ENCODE data around the gene LXN. TPM values are rescaled to one million over a fixed set of nuclear protein-coding genes. Genes with fewer than 3 reads are reported as not detected.

LXN gene
- total RNA-seq, 2 donors from 2014 or later = 14.9 to 32.2 TPM

DNA sequence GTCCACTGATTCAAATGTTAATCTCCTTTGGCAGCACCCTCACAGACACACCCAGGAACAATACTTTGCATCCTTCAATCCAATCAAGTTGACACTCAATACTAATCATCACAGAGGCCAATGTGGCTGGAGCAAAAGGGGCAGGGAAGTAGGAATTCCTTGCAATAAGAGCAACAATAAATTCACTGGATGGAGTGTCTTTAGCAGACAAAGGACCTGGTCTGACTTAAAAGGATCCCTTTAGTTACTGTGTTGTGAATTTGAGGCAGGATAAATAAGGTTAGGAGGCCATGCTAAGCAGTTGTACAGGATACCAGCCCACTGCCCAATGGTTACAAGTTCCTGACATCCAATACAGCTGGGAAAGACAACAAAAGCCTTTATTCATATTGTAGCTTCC, 40.5 kb downstream of the LXN start:
- no peak overlapping the region for H3K27ac ChIP-seq
- ATAC-seq (ENCODE audit: insufficient number of reproducible peaks, low FRiP score, low read depth) (no peak), DNase-seq (ENCODE audit: low spot score) (no peak)
- no peaks in the 10 kb centered on the region for H3K27me3 ChIP-seq (replicated peaks; ENCODE audit: insufficient read depth)
- H3K36me3 ChIP-seq = no peaks in the 10 kb centered on the region
- no peak overlapping the region for H3K4me3 ChIP-seq
- H3K4me1 ChIP-seq (ENCODE audit: control insufficient read depth in 1 of 2, low read depth in 2 of 2) = no peaks in the 10 kb centered on the region
- TF ChIP-seq, protein P1, sequence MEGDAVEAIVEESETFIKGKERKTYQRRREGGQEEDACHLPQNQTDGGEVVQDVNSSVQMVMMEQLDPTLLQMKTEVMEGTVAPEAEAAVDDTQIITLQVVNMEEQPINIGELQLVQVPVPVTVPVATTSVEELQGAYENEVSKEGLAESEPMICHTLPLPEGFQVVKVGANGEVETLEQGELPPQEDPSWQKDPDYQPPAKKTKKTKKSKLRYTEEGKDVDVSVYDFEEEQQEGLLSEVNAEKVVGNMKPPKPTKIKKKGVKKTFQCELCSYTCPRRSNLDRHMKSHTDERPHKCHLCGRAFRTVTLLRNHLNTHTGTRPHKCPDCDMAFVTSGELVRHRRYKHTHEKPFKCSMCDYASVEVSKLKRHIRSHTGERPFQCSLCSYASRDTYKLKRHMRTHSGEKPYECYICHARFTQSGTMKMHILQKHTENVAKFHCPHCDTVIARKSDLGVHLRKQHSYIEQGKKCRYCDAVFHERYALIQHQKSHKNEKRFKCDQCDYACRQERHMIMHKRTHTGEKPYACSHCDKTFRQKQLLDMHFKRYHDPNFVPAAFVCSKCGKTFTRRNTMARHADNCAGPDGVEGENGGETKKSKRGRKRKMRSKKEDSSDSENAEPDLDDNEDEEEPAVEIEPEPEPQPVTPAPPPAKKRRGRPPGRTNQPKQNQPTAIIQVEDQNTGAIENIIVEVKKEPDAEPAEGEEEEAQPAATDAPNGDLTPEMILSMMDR (IDR thresholded peaks at IDR 0.05) = no peak
- H3K9me3 ChIP-seq = no peaks in the 10 kb centered on the region

DNA sequence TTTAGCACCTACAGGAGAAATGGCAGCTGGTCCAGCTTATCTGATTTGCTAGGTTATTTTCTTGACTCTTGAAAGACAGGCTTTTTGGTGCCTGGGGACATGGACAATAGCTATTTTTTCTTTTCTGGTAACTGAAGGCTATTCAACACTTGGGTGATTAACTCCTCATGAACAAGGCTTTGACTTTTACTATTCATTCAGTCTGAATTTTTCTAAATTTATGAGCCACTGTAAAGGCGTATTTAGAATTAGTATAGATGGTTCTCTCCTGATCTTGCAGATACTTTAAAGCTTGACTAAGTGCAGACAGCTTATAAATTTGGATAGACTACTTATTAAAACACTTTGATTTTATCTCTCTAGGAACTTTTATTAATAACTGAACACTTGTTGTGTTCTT, 46.6 kb downstream of the LXN start:
- DNase-seq (ENCODE audit: low spot score) (no peak), ATAC-seq (ENCODE audit: insufficient number of reproducible peaks, low FRiP score, low read depth) (no peak)
- TF ChIP-seq, protein P1 (IDR thresholded peaks at IDR 0.05) = no peak
- H3K4me3 ChIP-seq = no peak overlapping the region
- H3K27me3 ChIP-seq (replicated peaks; ENCODE audit: insufficient read depth) = no peaks in the 10 kb centered on the region
- peaks cover 4% of the 10 kb centered on the region for H3K9me3 ChIP-seq
- H3K27ac ChIP-seq = no peak overlapping the region
- H3K4me1 ChIP-seq (ENCODE audit: control insufficient read depth in 1 of 2, low read depth in 2 of 2) = no peaks in the 10 kb centered on the region
- H3K36me3 ChIP-seq = no peaks in the 10 kb centered on the region

DNA sequence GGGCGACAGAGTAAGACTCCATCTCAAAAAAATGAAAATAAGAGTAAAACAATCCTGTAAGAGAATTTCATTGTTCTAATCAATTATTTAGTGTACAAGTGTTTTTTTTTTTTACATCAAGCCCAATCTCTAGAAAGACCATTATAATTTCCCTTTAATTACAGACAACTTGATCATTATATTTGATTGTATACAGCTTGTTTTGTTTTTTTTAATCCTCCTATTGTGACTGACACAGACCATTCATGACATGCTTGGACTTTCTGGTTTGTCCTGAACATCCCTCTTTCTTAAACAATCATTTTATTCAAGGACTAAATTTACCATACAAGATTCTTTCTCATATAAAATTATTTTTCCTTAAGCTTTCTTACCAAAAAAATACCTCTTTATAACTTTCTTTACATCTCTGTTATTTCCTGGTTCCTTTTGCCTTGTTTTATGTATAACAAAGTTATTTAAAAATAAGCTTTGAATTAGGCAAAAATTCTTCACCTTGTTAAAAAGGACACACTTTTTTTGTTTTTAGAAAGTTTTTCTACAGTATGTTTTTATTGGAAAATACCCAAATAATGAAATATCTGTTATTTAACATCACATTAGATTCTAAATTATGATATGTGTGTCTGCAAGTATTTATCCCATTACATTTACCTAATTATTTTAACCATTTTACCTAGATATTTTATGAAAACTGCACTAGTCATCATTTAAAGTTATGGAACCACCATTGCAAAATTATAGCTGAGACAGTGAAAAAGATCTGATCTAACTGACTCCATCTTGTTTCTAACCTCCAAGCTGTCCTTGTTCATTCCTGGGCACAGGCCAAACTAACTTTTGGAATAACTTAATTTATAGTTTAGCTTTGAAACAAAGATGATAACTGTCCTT, 54.2 kb downstream of the LXN start:
- H3K36me3 ChIP-seq = no peaks in the 10 kb centered on the region
- H3K27me3 ChIP-seq (replicated peaks; ENCODE audit: insufficient read depth) = no peaks in the 10 kb centered on the region
- ATAC-seq (ENCODE audit: insufficient number of reproducible peaks, low FRiP score, low read depth) = no peak
- no peak for DNase-seq (ENCODE audit: low spot score)
- TF ChIP-seq, protein P1 (IDR thresholded peaks at IDR 0.05) = no peak
- no peaks in the 10 kb centered on the region for H3K4me1 ChIP-seq (ENCODE audit: control insufficient read depth in 1 of 2, low read depth in 2 of 2)
- H3K4me3 ChIP-seq = no peak overlapping the region
- H3K9me3 ChIP-seq = peaks cover 4% of the 10 kb centered on the region
- H3K27ac ChIP-seq = no peak overlapping the region

Other genes with a start within 250 kb of the LXN start
- gene MLF1, start 101.5 kb downstream of the LXN start, total RNA-seq = 10 to 100 TPM; 10.7 to 12.8 TPM
- 10 to 100 TPM; 20.0 to 87.1 TPM for gene GFM1, start 28.1 kb downstream of the LXN start, total RNA-seq
- 10 to 100 TPM in 1 of 2 donors, 1 to 10 TPM in 1; 9.3 to 63.8 TPM for gene RARRES1, start 59.8 kb upstream of the LXN start, total RNA-seq
- 100 to 1,000 TPM; 114 to 128 TPM for gene MFSD1, start 129.4 kb upstream of the LXN start, total RNA-seq